ENCODE measurements around the gene BICDL1. TPM values are rescaled to one million over a fixed set of nuclear protein-coding genes. Genes with fewer than 3 reads are reported as not detected.

The BICDL1 gene
- total RNA-seq, 1 donor from 2014 or later, result 56.4 TPM

DNA sequence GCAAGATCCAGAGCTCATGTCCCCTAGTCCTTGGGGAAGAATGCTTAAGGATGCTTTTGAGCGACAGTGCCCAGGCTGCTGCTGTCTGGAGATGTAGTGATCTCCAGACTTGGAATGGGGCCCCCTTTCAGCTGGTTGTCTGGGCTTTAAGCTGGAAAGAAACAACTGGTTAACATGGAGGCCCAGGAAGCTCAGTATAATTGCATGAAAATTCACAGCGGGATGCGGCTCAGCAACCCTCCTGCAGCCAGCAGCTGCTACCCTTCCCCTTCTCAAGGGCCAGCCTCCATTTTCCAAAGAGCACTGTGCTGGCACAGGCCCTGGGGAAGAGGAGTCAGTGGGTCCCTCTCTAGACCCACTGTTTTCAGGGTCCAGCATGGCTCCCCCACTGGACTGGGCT lies 101.2 kb downstream of the BICDL1 start:
- Mint-ChIP-seq H3K27me3 (ENCODE audit: unreplicated experiment) (peaks cover 16% of the 10 kb centered on the region), H3K4me1 (ENCODE audit: low read depth, unreplicated experiment) (peaks cover 25% of the 10 kb centered on the region), H3K4me3 (ENCODE audit: unreplicated experiment) (no peak overlapping the region), H3K27ac (ENCODE audit: unreplicated experiment) (no peak overlapping the region), H3K9me3 (ENCODE audit: unreplicated experiment) (peaks cover 18% of the 10 kb centered on the region), H3K36me3 (ENCODE audit: unreplicated experiment) (peaks cover 7% of the 10 kb centered on the region)
- TF ChIP-seq, protein P1, sequence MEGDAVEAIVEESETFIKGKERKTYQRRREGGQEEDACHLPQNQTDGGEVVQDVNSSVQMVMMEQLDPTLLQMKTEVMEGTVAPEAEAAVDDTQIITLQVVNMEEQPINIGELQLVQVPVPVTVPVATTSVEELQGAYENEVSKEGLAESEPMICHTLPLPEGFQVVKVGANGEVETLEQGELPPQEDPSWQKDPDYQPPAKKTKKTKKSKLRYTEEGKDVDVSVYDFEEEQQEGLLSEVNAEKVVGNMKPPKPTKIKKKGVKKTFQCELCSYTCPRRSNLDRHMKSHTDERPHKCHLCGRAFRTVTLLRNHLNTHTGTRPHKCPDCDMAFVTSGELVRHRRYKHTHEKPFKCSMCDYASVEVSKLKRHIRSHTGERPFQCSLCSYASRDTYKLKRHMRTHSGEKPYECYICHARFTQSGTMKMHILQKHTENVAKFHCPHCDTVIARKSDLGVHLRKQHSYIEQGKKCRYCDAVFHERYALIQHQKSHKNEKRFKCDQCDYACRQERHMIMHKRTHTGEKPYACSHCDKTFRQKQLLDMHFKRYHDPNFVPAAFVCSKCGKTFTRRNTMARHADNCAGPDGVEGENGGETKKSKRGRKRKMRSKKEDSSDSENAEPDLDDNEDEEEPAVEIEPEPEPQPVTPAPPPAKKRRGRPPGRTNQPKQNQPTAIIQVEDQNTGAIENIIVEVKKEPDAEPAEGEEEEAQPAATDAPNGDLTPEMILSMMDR (IDR thresholded peaks at IDR 0.05; ENCODE audit: partially characterized antibody, unreplicated experiment), result no peak
- no peak for DNase-seq

DNA sequence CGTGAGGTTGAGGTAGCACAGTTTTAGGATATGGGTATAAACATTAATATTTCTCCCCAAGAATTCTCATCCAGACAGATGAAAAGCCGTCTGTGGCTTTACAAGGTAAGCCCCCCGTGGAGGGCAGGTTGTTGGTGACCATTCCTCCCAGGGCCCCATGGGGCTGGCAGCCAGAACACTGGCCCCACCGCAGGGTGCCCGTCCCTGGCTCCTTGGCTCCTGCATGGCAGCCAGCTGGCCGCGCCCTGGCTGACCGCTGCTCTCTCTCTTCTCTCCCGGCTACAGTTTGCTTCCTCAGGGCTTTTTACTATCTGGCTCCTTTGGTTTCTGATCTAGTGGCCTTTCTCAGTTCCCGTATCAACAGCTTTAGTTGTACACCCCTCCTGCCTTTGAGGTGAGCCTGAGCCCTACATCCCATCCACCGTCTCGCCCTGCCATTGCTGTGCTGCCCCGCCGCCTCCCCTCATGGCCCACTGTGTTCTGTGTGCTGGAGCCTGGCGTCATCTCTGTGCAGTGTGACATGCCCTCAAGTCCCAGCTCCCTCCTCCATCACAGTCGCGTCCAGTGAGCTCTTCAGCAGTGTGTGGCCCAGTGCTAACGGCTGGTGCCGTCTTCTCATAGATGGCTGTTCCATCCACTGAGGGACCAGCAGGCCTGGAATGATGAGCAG lies 101.7 kb downstream of the BICDL1 start:
- peaks cover 18% of the 10 kb centered on the region for H3K9me3 Mint-ChIP-seq (ENCODE audit: unreplicated experiment)
- H3K4me3 Mint-ChIP-seq (ENCODE audit: unreplicated experiment), result no peak overlapping the region
- TF ChIP-seq, protein P1 (IDR thresholded peaks at IDR 0.05; ENCODE audit: partially characterized antibody, unreplicated experiment), result no peak
- H3K27me3 Mint-ChIP-seq (ENCODE audit: unreplicated experiment), result peaks cover 14% of the 10 kb centered on the region
- no peak overlapping the region for H3K27ac Mint-ChIP-seq (ENCODE audit: unreplicated experiment)
- H3K4me1 Mint-ChIP-seq (ENCODE audit: low read depth, unreplicated experiment), result peaks cover 22% of the 10 kb centered on the region
- DNase-seq, result no peak
- peaks cover 7% of the 10 kb centered on the region for H3K36me3 Mint-ChIP-seq (ENCODE audit: unreplicated experiment)

DNA sequence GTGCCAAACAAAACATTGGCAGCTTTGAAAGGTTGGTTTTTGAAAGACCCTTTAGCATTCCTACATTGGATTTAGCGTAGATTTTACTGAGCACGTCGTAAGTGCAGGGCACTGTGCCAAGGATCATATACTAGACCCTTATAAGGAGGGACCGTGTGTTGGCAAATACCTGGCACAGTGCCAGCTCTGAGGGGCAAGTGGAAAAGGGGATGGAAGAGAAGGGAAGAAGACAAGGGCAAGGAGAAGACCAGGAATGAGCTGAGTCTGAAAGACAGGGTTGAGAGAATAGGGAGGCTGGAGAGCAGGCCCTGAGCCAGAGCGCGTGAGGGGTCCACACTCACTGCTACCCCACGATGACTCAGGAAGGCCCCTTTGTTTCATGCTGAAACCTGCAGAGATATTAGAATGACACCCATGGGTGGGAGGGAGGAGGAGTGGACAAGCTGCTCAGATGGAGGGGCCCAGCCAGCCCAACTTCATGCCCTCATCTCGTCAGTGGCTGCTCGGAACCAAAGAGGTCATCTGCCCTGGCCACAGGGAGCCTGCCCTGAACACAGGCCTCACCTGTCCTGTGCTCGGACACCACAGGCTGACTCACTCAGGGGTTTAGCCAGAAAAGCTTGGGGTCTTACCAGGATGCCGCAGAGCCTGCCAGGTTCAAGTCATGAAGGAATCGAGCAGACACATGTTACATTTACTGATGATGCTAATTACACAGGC lies 102.5 kb downstream of the BICDL1 start:
- H3K4me3 Mint-ChIP-seq (ENCODE audit: unreplicated experiment), result peak overlapping the region; percentile 34

DNA sequence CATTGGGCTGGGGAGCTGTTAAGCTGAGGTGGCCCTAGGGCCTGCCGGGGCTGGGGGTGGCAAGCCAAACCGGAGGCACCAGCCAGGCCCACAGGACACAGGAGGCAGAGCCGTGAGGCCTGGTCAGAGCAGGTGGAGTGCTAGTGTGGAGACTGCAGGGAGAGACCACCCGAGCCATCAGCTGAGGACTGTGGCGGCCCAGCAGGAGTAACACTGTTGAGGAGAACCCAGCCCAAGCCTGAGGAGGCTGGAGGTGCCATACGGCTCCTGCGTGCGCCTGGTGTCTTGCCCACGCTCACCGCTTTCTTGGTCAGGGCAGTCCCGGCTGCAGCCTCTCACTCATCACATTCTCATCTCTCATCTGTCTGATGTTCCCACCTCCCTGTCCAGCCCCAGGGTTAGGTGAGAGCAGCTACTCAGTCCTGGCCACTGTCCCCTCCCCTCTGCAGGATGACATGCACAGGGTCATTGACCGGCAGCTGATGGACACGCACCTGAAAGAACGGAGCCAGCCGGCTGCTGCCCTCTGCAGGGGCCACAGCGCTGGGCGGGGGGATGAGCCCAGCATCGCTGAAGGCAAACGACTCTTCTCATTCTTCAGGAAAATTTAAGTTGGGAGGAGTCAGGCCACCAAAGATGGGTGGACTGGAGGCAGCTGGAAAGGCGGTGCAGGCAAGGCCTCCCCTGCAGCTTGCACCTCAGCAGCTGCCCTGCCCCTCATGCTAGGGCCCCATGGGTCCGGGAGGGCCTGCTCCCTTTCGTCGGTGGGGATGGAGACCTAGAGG lies 103.7 kb downstream of the BICDL1 start:
- peak overlapping the region; percentile 70 for H3K27ac Mint-ChIP-seq (ENCODE audit: unreplicated experiment)
- H3K27me3 Mint-ChIP-seq (ENCODE audit: unreplicated experiment), result peaks cover 10% of the 10 kb centered on the region

More for the DNA sequence above, 102.5 kb downstream of the BICDL1 start:
- no peak overlapping the region for H3K27ac Mint-ChIP-seq (ENCODE audit: unreplicated experiment)
- H3K9me3 Mint-ChIP-seq (ENCODE audit: unreplicated experiment), result peaks cover 18% of the 10 kb centered on the region
- peaks cover 7% of the 10 kb centered on the region for H3K36me3 Mint-ChIP-seq (ENCODE audit: unreplicated experiment)
- H3K4me1 Mint-ChIP-seq (ENCODE audit: low read depth, unreplicated experiment), result peaks cover 16% of the 10 kb centered on the region
- DNase-seq, result no peak
- TF ChIP-seq, protein P1 (IDR thresholded peaks at IDR 0.05; ENCODE audit: partially characterized antibody, unreplicated experiment), result no peak
- peaks cover 14% of the 10 kb centered on the region for H3K27me3 Mint-ChIP-seq (ENCODE audit: unreplicated experiment)

More for the DNA sequence above, 103.7 kb downstream of the BICDL1 start:
- DNase-seq, result no peak
- Mint-ChIP-seq H3K9me3 (ENCODE audit: unreplicated experiment) (peaks cover 10% of the 10 kb centered on the region), H3K4me1 (ENCODE audit: low read depth, unreplicated experiment) (peaks cover 10% of the 10 kb centered on the region), H3K36me3 (ENCODE audit: unreplicated experiment) (peaks cover 7% of the 10 kb centered on the region), H3K4me3 (ENCODE audit: unreplicated experiment) (peak overlapping the region; percentile 61)
- TF ChIP-seq, protein P1 (IDR thresholded peaks at IDR 0.05; ENCODE audit: partially characterized antibody, unreplicated experiment), result no peak

All from glutamatergic neuron (in vitro differentiated cells).